NB4 (cell line): ENCODE data around the gene DENND1B.

Experiments used
- POLR2A ChIP-seq: IDR thresholded peaks from 2 replicates; pipeline ENCODE4 v1.6.1; 2011; ENCODE audit warnings: mild to moderate bottlenecking; ENCODE audit not compliant: insufficient read length; ENCODE audit errors: extremely low read depth
- TF ChIP-seq, protein P1 (sequence below): IDR thresholded peaks from one replicate; pipeline ENCODE4 v1.5.1; 2012; ENCODE audit warnings: low read depth, low read length

DNA sequence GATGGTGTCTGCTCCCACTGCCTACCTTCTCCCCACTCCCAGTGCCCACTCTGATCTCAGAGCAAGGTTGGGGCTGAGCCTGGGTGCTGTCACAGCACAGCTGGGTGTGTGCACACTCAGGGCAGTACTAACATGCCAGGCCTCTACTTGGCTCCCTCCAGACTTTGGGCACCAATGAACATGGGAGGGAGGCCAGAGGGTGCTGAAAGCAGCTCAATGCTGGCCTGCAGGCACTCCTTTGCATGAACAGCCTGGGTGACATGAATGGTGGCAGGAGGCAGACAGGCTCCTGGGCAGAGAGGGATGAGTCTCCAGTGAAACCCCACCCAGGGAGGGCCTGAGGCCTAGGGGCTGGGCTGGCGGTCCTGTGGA, 25.8 kb upstream of the DENND1B start:
- TF ChIP-seq, protein P1, sequence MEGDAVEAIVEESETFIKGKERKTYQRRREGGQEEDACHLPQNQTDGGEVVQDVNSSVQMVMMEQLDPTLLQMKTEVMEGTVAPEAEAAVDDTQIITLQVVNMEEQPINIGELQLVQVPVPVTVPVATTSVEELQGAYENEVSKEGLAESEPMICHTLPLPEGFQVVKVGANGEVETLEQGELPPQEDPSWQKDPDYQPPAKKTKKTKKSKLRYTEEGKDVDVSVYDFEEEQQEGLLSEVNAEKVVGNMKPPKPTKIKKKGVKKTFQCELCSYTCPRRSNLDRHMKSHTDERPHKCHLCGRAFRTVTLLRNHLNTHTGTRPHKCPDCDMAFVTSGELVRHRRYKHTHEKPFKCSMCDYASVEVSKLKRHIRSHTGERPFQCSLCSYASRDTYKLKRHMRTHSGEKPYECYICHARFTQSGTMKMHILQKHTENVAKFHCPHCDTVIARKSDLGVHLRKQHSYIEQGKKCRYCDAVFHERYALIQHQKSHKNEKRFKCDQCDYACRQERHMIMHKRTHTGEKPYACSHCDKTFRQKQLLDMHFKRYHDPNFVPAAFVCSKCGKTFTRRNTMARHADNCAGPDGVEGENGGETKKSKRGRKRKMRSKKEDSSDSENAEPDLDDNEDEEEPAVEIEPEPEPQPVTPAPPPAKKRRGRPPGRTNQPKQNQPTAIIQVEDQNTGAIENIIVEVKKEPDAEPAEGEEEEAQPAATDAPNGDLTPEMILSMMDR = no peak
- TF ChIP-seq POLR2A = no peak
